Keratinocyte (primary cell): ENCODE measurements around the gene OR5A2. TPM values are rescaled to one million over a fixed set of nuclear protein-coding genes. Genes with fewer than 3 reads are reported as not detected.

Experiments
- DNase-seq: peaks from one replicate; pipeline ENCODE4 v3.0.0-alpha.2; 2011; ENCODE audit warnings: low read depth, missing footprints, low spot score
- FAIRE-seq: peaks from 2 replicates; lab custom pipeline; 2011; peaks lifted over from hg19 to GRCh38; lab: Jason Lieb, UNC
- H2AFZ ChIP-seq: 2 replicates; pipeline ENCODE4 v1.6.0; 2012; ENCODE audit warnings: low read length, control low read depth, inconsistent platforms; ENCODE audit not compliant: control insufficient read depth
- H3K27ac ChIP-seq: 2 replicates; pipeline ENCODE4 v1.5.1; 2011; ENCODE audit warnings: low read length; ENCODE audit not compliant: control insufficient read depth, insufficient read depth
- H3K27me3 ChIP-seq: 3 replicates; pipeline ENCODE4 v1.6.0; 2011; ENCODE audit warnings: low read length; ENCODE audit not compliant: control insufficient read depth, insufficient read depth; ENCODE audit errors: extremely low read depth
- H3K36me3 ChIP-seq, 2 experiments: 2 replicates in 1 of 2; 3 replicates in 1 of 2; pipeline ENCODE4 v1.5.1; 2011; ENCODE audit warnings: low read length in 2 of 2, mild to moderate bottlenecking in 1 of 2; ENCODE audit not compliant: control insufficient read depth in 2 of 2, insufficient read depth in 2 of 2; ENCODE audit errors: extremely low read depth in 1 of 2
- H3K4me1 ChIP-seq: 3 replicates; pipeline ENCODE4 v1.5.1; 2011; ENCODE audit warnings: low read length; ENCODE audit not compliant: control insufficient read depth, insufficient read depth; ENCODE audit errors: extremely low read depth
- H3K4me2 ChIP-seq: 3 replicates; pipeline ENCODE4 v1.6.0; 2011; ENCODE audit warnings: low read depth, low read length; ENCODE audit not compliant: control insufficient read depth, insufficient read depth; ENCODE audit errors: extremely low read depth
- H3K4me3 ChIP-seq, 3 experiments: fragments of 200-600 bp in 1 of 3; sonication (generic) in 1 of 3; 2 replicates in 2 of 3; 3 replicates in 1 of 3; pipeline ENCODE4 v1.5.1; 2011 to 2016; ENCODE audit warnings: low read length in 3 of 3, mild to moderate bottlenecking in 3 of 3, control low read depth in 2 of 3, inconsistent platforms in 1 of 3, low read depth in 1 of 3, mixed read lengths in 1 of 3, mixed run types in 1 of 3, moderate library complexity in 1 of 3; ENCODE audit not compliant: control insufficient read depth in 2 of 3, insufficient read depth in 2 of 3; ENCODE audit errors: extremely low read depth in 1 of 3
- H3K79me2 ChIP-seq: 2 replicates; pipeline ENCODE4 v1.6.0; 2012; ENCODE audit warnings: low read length; ENCODE audit not compliant: control insufficient read depth, insufficient read depth
- H3K9ac ChIP-seq: 3 replicates; pipeline ENCODE4 v1.6.0; 2011; ENCODE audit warnings: low read length; ENCODE audit not compliant: control insufficient read depth, insufficient read depth; ENCODE audit errors: extremely low read depth
- H3K9me1 ChIP-seq: 3 replicates; pipeline ENCODE4 v1.6.0; 2011; ENCODE audit warnings: low read length; ENCODE audit not compliant: control insufficient read depth, insufficient read depth; ENCODE audit errors: extremely low read depth
- H3K9me3 ChIP-seq: 2 replicates; pipeline ENCODE4 v1.5.1; 2012; ENCODE audit warnings: low read depth, low read length; ENCODE audit not compliant: control insufficient read depth
- H4K20me1 ChIP-seq: 3 replicates; pipeline ENCODE4 v1.6.0; 2011; ENCODE audit warnings: low read length; ENCODE audit not compliant: control insufficient read depth, insufficient read depth; ENCODE audit errors: extremely low read depth
- CTCF ChIP-seq, 3 experiments: IDR thresholded peaks in 1 of 3; conservative IDR thresholded peaks in 1 of 3; optimal IDR thresholded peaks in 1 of 3; 2 replicates in 2 of 3; 3 replicates in 1 of 3; pipeline versions ENCODE3 to v1.5.1; 2011; ENCODE audit warnings: low read length in 3 of 3, mild to moderate bottlenecking in 3 of 3, moderate library complexity in 2 of 3, control low read depth in 1 of 3, inconsistent platforms in 1 of 3; ENCODE audit not compliant: insufficient read depth in 2 of 3; ENCODE audit errors: extremely low read depth in 1 of 3
- EZH2 ChIP-seq: IDR thresholded peaks from one replicate; pipeline ENCODE4 v1.6.1; 2012; ENCODE audit warnings: inconsistent platforms, mild to moderate bottlenecking, low read length, moderate library complexity
- dilution Hi-C: fragments of 300-500 bp; cut with MboI; formaldehyde crosslinking; loops from one replicate; pipeline ENCODE4 v1.7.0; 2020; ENCODE audit warnings: low sequenced_read_pairs; ENCODE audit not compliant: extremely low pct_ligation_motif_present
- polyA plus RNA-seq, 5 experiments: library from polyadenylated mRNA; depleted of rRNA in 3 of 5; stranded (reverse) in 3 of 5; stranded (forward) in 1 of 5; unstranded in 1 of 5; fragments of >200 nt; gene quantifications; 1 replicate in 1 of 5; 2 replicates in 3 of 5; 3 replicates in 1 of 5; pipeline versions ENCODE4 v1.2.1 to v1.2.3, GENCODE V29; 2011 to 2012; ENCODE audit warnings: missing spikeins in 2 of 5, low read depth in 1 of 5, low replicate concordance in 1 of 5

OR5A2 gene
- polyA plus RNA-seq, 1 donor (not counting 4 experiments of a cell fraction or from before 2014, with no cell fraction given): not detected

- H3K27me3 ChIP-seq: no peaks in the 10 kb centered on the region
- no peak overlapping the region for H2AFZ ChIP-seq
- H3K9me3 ChIP-seq: no peaks in the 10 kb centered on the region
- no peak overlapping the region for H3K4me2 ChIP-seq
- no peaks in the 10 kb centered on the region for H3K9me1 ChIP-seq
- H3K4me1 ChIP-seq: no peaks in the 10 kb centered on the region
- no peaks in the 10 kb centered on the region for H4K20me1 ChIP-seq
- H3K27ac ChIP-seq: no peak overlapping the region
- no peak overlapping the region for H3K9ac ChIP-seq
- no peaks in the 10 kb centered on the region for H3K79me2 ChIP-seq
- no peak for DNase-seq
- H3K4me3 ChIP-seq: no peak overlapping the region
- TF ChIP-seq CTCF (optimal IDR thresholded peaks at IDR 0.05 in 1 of 3, IDR thresholded peaks at IDR 0.05 in 1 of 3, conservative IDR thresholded peaks at IDR 0.05 in 1 of 3; ENCODE audit: extremely low read depth in 1 of 3, insufficient read depth in 2 of 3, low read length in 3 of 3) (no peak), EZH2 (no peak)
- dilution Hi-C loops: no loop called here
- no peak for FAIRE-seq
- H3K36me3 ChIP-seq: no peaks in the 10 kb centered on the region
Measured at GRCh38 chr11:59427068-59427382, 812 bp upstream of the OR5A2 start.

- H4K20me1 ChIP-seq: no peaks in the 10 kb centered on the region
- no peak overlapping the region for H3K4me2 ChIP-seq
- H3K27ac ChIP-seq: no peak overlapping the region
- H3K27me3 ChIP-seq: no peaks in the 10 kb centered on the region
- H3K4me3 ChIP-seq: no peak overlapping the region
- H3K36me3 ChIP-seq: no peaks in the 10 kb centered on the region
- no peaks in the 10 kb centered on the region for H3K79me2 ChIP-seq
- no peak overlapping the region for H2AFZ ChIP-seq
- TF ChIP-seq CTCF (optimal IDR thresholded peaks at IDR 0.05 in 1 of 3, IDR thresholded peaks at IDR 0.05 in 1 of 3, conservative IDR thresholded peaks at IDR 0.05 in 1 of 3; ENCODE audit: extremely low read depth in 1 of 3, insufficient read depth in 2 of 3, low read length in 3 of 3) (no peak), EZH2 (no peak)
- no peaks in the 10 kb centered on the region for H3K9me1 ChIP-seq
- H3K9me3 ChIP-seq: no peaks in the 10 kb centered on the region
- DNase-seq (no peak), FAIRE-seq (no peak)
- dilution Hi-C loops: no loop called here
- H3K9ac ChIP-seq: no peak overlapping the region
- H3K4me1 ChIP-seq: no peaks in the 10 kb centered on the region
Measured at GRCh38 chr11:59425131-59425530, 1.1 kb downstream of the OR5A2 start.
